Tibial artery (tissue), 4 donors: ENCODE results near the gene FHAD1.

Source experiments
- DNase-seq, 2 donors: peaks; one replicate each; pipeline ENCODE4 v3.0.0-alpha.2; 2019
- H3K27ac ChIP-seq, 2 donors: fragments of 200-600 bp; sonication (generic) in 1 of 2; 1 replicate in 1 of 2; 2 replicates in 1 of 2; pipeline ENCODE4 v1.5.1; 2018 to 2019; ENCODE audit warnings: mild to moderate bottlenecking in 1 of 2
- H3K27me3 ChIP-seq, 2 donors: fragments of 200-600 bp; sonication (generic) in 1 of 2; one replicate each; pipeline versions ENCODE4 v1.5.1 to v1.6.0; 2016 to 2019
- H3K36me3 ChIP-seq, 3 donors: fragments of 200-600 bp; sonication (generic) in 2 of 3; one replicate each; pipeline ENCODE4 v1.5.1; 2016 to 2019; ENCODE audit warnings: mild to moderate bottlenecking in 2 of 3
- H3K4me1 ChIP-seq, 4 donors: fragments of 200-600 bp; sonication (generic) in 2 of 4; 1 replicate in 3 of 4; 2 replicates in 1 of 4; pipeline ENCODE4 v1.5.1; 2016 to 2019
- H3K4me3 ChIP-seq, 2 donors: fragments of 200-600 bp; sonication (generic) in 1 of 2; 1 replicate in 1 of 2; 2 replicates in 1 of 2; pipeline ENCODE4 v1.5.1; 2018 to 2019; ENCODE audit warnings: mild to moderate bottlenecking in 2 of 2
- H3K9me3 ChIP-seq, 3 donors: fragments of 200-600 bp; sonication (generic) in 1 of 3; one replicate each; pipeline ENCODE4 v1.5.1; 2016 to 2019
- CTCF ChIP-seq, 2 experiments: fragments of 200-600 bp in 1 of 2; fragments of 450-650 bp in 1 of 2; IDR thresholded peaks; one replicate each; pipeline ENCODE4 v1.5.1; 2017 to 2019; ENCODE audit warnings: antibody characterized with exemption in 2 of 2, mild to moderate bottlenecking in 1 of 2, moderate library complexity in 1 of 2
- intact Hi-C: fragments of 100-400 bp; cut with DNase I; formaldehyde crosslinking; loops from one replicate; pipeline ENCODE4 v1.15.0; 2023; ENCODE audit warnings: low total_unique reads

The FHAD1 gene

GRCh38 chr1:15343729-15344128, 96.7 kb downstream of the FHAD1 start:
- H3K27me3 ChIP-seq: no peaks in the 10 kb centered on the region
- H3K27ac ChIP-seq: peak overlapping the region; percentile 63 to 75
- peak overlapping the region; percentile 25 to 30 for H3K4me3 ChIP-seq
- H3K4me1 ChIP-seq: peaks cover 0 to 35% (median 13%) of the 10 kb centered on the region in 4 donors
- intact Hi-C loops: no loop called here
- peak; percentile 65 to 89 for DNase-seq
- TF ChIP-seq CTCF (IDR thresholded peaks at IDR 0.05): no peak
- no peaks in the 10 kb centered on the region for H3K9me3 ChIP-seq
- H3K36me3 ChIP-seq: no peaks in the 10 kb centered on the region

GRCh38 chr1:15344380-15344779, 97.4 kb downstream of the FHAD1 start:
- Histone ChIP-seq H3K27ac (peak overlapping the region; percentile 63 to 75), H3K27me3 (no peaks in the 10 kb centered on the region), H3K9me3 (no peaks in the 10 kb centered on the region), H3K4me3 (no peak overlapping the region), H3K36me3 (no peaks in the 10 kb centered on the region), H3K4me1 (peaks cover 0 to 35% (median 13%) of the 10 kb centered on the region in 4 donors)
- no peak for TF ChIP-seq CTCF (IDR thresholded peaks at IDR 0.05)
- intact Hi-C loops: no loop called here
- no peak for DNase-seq

GRCh38 chr1:15344800-15345704, 98.0 kb downstream of the FHAD1 start:
- intact Hi-C loops: no loop called here
- Histone ChIP-seq H3K36me3 (no peaks in the 10 kb centered on the region), H3K27ac (no peak overlapping the region)

GRCh38 chr1:15345705-15346345, 98.8 kb downstream of the FHAD1 start:
- intact Hi-C loops: no loop called here
- Histone ChIP-seq H3K27ac (peak overlapping the region in 1 of 2 donors; percentile 39), H3K9me3 (no peaks in the 10 kb centered on the region), H3K4me3 (no peak overlapping the region), H3K27me3 (no peaks in the 10 kb centered on the region), H3K4me1 (peaks cover 0 to 34% (median 13%) of the 10 kb centered on the region in 4 donors), H3K36me3 (no peaks in the 10 kb centered on the region)
- TF ChIP-seq CTCF (IDR thresholded peaks at IDR 0.05): no peak
- peak; percentile 72 to 75 for DNase-seq

More at GRCh38 chr1:15344800-15345704, 98.0 kb downstream of the FHAD1 start:
- no peak for DNase-seq
- no peak overlapping the region for H3K4me3 ChIP-seq
- TF ChIP-seq CTCF (IDR thresholded peaks at IDR 0.05): no peak
- H3K4me1 ChIP-seq: peaks cover 0 to 35% (median 13%) of the 10 kb centered on the region in 4 donors
- no peaks in the 10 kb centered on the region for H3K9me3 ChIP-seq
- H3K27me3 ChIP-seq: no peaks in the 10 kb centered on the region

GRCh38 chr1:15346346-15347030, 99.5 kb downstream of the FHAD1 start:
- Histone ChIP-seq H3K27ac (peak overlapping the region in 1 of 2 donors; percentile 39), H3K4me3 (no peak overlapping the region), H3K36me3 (no peaks in the 10 kb centered on the region), H3K27me3 (no peaks in the 10 kb centered on the region), H3K9me3 (no peaks in the 10 kb centered on the region), H3K4me1 (peaks cover 0 to 27% (median 13%) of the 10 kb centered on the region in 4 donors)
- intact Hi-C loops: no loop called here
- TF ChIP-seq CTCF (IDR thresholded peaks at IDR 0.05): no peak
- DNase-seq: no peak
